PC-3 (cell line): ENCODE data around the gene CCNK.

Experiments
- EZH2 ChIP-seq: fragments of 300-600 bp; sonication (generic); IDR thresholded peaks from one replicate; pipeline ENCODE4 v1.6.1; 2017; ENCODE audit warnings: antibody characterized with exemption, mild to moderate bottlenecking, low read length; ENCODE audit not compliant: unreplicated experiment
- TF ChIP-seq, protein P1 (sequence below): fragments of 300-600 bp; sonication (generic); conservative IDR thresholded peaks from 2 replicates; pipeline ENCODE4 v1.5.1; 2017; ENCODE audit warnings: antibody characterized with exemption, low read depth, mild to moderate bottlenecking, low read length

DNA sequence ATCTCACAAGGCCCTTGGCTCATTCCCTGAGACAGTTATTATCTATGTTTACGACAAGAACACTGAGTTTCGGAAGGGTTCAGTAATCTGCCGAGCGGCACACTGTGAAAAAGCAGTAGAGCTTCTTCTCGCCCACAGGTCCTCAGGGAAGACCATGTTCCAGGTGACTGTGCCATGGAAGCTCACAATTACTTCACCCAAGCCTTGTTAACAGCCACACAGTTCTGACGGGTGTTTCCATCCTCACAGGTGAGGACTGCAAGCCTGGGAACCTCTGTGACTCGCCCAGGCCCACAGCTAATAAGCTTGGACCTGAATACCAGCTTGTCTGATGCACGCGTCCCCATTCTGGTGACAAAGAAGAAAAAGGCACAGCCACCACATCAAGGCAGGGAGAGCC is 15.9 kb upstream of the CCNK start:
- TF ChIP-seq, protein P1, sequence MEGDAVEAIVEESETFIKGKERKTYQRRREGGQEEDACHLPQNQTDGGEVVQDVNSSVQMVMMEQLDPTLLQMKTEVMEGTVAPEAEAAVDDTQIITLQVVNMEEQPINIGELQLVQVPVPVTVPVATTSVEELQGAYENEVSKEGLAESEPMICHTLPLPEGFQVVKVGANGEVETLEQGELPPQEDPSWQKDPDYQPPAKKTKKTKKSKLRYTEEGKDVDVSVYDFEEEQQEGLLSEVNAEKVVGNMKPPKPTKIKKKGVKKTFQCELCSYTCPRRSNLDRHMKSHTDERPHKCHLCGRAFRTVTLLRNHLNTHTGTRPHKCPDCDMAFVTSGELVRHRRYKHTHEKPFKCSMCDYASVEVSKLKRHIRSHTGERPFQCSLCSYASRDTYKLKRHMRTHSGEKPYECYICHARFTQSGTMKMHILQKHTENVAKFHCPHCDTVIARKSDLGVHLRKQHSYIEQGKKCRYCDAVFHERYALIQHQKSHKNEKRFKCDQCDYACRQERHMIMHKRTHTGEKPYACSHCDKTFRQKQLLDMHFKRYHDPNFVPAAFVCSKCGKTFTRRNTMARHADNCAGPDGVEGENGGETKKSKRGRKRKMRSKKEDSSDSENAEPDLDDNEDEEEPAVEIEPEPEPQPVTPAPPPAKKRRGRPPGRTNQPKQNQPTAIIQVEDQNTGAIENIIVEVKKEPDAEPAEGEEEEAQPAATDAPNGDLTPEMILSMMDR: no peak
- no peak for TF ChIP-seq EZH2
